CD4-positive, alpha-beta T cell treated with Interleukin-6 at 100 ng/mL for 8 hours (primary cell): ENCODE measurements around the gene PTPRG.

Experiments
- DNase-seq: peaks from one replicate; pipeline ENCODE4 v3.0.0-alpha.2; 2020; ENCODE audit warnings: mixed read lengths, low spot score

Gene PTPRG

DNA sequence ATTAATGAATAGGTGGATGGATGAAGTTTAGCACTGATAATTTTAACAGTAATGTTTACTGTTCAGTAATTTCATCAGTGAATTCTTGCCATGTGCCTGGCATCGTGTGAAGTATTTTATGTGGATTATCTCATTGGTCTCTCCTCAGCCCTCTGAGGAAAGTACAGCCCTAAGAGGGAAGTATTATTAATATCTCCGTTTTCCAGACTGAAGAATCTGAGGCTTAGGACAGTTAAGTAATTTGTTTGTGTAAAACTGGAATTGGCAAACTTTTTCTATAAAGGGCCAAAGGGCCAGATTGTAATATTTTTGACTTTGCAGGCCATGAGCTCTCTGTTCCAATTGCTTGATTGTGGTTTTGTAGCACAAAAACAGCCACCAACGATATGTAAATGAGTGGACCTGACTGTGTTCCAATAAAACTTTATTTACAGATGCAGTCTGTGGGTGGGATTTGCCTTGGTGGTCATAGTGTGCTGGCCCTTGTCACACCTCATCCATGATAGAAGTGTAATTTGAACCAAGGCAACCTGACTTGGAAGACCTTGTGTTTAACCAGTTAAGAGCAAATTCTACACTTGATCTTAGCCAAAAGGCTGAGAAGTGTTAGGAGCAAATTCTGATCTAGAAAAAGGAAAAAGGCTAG, 556.7 kb downstream of the PTPRG start:
- DNase-seq: no peak

GRCh38 chr3:62119139-62119538, 557.8 kb downstream of the PTPRG start:
- no peak for DNase-seq

- no peak for DNase-seq
Measured at GRCh38 chr3:62122819-62123218, 561.4 kb downstream of the PTPRG start.

GRCh38 chr3:62125380-62125779, 564.0 kb downstream of the PTPRG start:
- no peak for DNase-seq

GRCh38 chr3:62127116-62127515, 565.7 kb downstream of the PTPRG start:
- no peak for DNase-seq

DNA sequence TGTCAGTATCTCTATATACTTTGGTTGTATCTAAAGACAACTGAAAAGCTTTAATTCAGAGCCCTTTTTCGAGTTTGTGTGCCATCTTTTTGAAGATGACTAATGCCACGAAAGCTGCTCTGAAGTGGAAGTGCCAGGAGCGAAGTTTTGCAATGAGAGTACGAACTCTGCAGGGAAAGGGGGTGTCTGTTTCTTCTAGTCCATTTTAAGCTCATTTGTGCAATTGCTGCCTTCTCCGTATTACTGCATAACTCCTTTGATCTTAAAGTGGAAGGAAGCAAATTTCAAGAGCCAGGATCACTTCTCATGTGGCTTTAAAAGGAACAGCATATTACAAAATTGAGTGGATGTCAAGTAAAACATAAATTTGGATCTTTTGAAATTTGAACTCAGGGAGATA, 566.7 kb downstream of the PTPRG start:
- DNase-seq: no peak

DNA sequence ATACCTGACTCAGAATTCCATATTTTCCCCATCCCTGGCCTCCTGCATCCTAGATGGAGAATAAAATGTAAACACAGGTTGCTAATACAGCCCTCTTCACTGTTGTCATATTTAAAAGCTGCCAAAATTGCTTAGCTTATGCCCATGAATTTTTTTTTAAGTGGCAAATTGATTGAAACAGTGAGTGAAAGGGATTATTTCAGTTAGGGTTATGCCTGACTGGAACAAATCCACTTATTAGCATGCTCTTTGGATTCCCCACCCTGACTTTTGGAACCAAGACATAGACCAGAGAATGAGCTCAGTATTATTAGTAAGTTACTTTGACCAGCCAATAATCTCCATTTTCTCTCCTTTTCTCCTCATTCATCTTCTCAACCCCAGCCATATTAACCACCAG, 567.3 kb downstream of the PTPRG start:
- DNase-seq: no peak

GRCh38 chr3:62131050-62131449, 569.7 kb downstream of the PTPRG start:
- no peak for DNase-seq

- no peak for DNase-seq
Measured at GRCh38 chr3:62131620-62132019, 570.2 kb downstream of the PTPRG start.

GRCh38 chr3:62132027-62132602, 570.7 kb downstream of the PTPRG start:
- no peak for DNase-seq

GRCh38 chr3:62133015-62133414, 571.6 kb downstream of the PTPRG start:
- no peak for DNase-seq

DNA sequence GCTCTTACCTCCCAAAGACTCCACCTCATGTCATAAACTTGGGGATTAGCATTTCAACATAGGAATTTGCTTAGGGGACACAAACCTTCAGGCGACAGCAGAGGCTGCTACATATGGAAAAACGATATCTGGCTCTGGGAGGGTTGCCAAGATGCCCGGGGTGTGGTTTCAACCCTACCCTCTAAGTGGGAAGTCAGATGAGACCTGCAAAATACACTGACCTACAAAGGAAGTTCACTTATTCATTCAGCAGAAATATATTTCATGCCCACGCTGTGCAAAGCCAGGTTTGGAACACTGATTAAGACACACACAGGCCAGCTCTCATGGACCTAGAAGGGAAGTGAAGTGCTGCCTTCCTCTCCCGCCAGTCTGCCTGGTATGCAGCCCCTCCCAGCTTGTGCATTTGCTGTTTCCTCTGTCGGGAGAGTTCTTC, 572.7 kb downstream of the PTPRG start:
- no peak for DNase-seq

DNA sequence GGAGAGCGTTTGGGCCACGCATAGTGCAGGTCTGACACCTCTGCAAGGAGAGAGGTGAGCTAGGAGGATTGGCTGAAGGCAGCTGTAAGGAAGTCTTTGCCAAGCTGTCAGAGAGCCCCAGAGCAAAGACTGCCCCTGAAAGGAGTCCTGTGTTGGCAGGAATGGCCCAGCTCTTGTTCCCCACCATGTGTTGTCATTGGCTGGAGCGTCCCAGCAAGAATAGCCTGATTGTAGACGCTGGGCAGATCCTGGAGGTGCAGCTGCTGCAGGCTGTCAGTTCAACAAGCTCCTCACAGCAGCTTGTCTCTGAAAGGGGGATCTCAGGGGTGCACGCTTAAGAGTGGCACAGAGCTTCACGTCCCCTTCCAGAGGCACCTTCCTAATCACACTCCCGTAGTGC, 574.4 kb downstream of the PTPRG start:
- DNase-seq: no peak

GRCh38 chr3:62139957-62140356, 578.6 kb downstream of the PTPRG start:
- no peak for DNase-seq

DNA sequence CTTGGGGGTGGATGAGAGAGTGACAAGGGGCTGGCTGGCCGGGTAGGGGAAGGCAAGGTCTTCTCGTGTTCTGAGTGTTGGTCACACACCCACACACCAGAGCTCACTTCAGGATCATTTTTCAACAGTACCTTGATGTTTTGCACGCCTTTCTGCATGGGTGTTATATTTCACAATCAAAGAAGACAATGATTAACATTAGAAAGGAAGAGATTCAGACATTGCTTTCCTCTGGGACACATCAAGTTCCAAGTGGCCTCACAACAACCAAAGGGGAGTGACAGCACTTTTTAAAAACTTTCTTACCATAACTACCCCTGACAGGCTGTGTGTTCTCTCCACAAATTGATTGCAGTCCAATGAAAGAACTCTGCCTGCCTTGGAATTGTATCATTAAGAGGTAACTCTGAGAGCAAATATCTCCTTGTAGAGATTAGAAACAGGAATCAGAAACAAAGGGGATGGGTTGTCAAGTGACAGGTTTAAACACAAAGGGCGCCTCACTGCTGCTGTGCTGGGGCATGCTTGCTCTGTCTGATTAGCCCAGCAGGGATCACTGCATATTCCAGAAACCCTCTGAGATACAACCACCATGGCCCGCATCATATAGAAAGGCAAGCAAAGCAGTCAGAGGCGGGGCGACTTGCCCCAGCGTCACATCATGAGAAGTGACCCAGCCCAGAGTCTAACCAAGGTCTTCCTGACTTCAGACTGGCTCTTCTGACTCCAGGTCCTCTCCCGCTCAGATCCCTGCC, 581.1 kb downstream of the PTPRG start:
- no peak for DNase-seq

DNA sequence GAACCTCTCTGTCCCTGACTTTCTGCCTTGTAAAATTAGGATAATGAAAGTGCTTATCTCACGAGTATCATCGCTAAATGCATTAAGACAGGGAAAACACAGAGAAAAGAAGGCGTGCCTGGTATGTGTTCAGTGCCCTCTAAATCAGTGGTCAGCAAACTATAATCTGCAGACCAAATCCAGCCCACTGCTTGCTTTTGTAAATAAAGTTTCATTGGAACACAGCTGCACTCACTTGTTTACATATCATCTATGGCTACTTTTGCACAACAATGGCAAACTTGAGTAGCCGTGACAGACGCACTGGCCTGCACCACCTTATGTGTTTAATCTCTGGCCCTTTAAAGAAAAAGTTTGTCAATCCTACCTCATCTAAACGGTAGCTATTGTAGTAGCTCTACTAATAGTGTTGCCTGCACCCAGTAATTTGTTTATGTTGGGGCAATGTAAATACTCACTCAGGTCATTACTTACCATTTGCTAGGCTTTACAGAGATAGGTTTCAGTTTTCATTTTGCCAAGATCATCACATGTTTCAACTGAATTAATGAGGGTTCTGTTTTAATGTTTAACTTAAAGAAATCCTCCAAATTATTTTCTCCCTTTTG, 582.6 kb downstream of the PTPRG start:
- DNase-seq: no peak

DNA sequence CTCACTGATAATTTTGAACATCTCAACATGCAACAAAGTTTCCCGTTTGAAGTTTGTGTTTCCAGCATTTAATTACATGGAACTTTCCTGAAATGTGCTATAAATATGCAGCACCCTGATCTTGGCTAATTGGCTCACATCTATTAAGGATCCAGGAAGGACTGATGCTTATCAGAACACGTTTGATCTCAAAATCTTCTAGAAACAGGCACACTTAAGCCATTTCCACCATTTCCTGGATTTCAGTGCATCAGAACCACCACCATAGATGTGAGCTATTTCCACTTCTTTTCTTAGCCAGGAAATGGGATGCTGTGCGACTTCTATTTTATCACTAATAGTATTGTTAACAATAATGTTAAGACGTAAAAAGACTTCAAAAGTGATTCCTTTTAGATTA, 583.1 kb downstream of the PTPRG start:
- DNase-seq: no peak

- DNase-seq: no peak
Measured at GRCh38 chr3:62145086-62145757, 583.9 kb downstream of the PTPRG start.

GRCh38 chr3:62149539-62149938, 588.2 kb downstream of the PTPRG start:
- no peak for DNase-seq

DNA sequence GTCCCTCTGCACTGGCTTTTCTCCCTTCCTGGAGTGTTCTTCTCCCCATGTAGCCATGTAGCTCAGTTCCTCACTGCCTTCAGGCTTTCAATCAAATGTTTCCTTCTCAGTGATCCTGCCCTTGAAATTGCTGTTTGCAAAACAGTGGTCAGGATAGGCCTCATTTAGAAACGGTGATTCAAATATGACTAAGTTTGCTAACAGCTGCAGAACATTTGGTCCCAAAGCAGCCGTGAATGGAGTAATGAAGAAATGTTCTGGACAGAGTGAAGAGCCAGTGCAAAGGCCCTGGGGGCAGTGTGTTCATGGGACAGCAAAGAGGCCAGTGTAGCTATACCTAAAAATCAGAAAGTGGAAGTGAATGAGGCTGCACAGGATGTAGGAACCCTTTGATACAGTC, 588.6 kb downstream of the PTPRG start:
- DNase-seq: no peak

DNA sequence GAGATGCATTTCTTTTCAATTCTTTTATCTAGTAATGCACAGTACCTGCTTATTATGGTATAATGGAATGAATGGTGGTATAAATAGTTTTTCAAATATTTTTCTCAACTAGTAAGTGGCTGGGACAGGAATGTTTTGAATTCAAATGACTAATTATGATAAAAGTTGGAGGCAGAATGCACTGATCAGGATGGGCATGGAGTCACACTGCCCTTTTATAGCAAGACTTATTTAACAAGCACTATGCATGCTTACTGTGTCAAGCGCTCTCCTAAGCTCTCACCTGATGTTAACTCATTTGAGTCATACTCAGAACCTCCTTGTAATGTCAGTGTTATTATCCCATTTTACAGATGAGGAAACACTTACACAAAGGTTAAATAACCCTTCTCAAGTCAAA, 590.2 kb downstream of the PTPRG start:
- no peak for DNase-seq

DNA sequence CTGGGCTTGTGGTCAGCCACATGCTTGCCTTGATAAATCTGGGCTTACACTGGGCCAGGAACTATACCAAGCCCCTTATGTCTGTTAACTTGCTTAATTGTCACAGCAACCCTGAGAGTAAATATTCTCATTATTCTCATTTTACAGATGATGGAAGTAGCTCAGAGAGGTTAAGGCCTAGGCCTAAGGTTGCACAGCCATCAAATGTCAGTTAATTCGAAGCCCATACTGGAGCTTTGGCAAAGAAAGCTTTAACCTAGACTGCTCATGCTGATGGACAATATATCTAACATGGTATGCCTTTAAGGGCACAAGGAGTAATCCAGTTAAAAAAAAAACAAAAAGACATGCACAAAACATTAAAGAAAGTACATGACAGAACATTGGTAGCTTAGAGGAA, 591.9 kb downstream of the PTPRG start:
- no peak for DNase-seq
